ENCODE data around the gene KRTAP10-4.

DNA sequence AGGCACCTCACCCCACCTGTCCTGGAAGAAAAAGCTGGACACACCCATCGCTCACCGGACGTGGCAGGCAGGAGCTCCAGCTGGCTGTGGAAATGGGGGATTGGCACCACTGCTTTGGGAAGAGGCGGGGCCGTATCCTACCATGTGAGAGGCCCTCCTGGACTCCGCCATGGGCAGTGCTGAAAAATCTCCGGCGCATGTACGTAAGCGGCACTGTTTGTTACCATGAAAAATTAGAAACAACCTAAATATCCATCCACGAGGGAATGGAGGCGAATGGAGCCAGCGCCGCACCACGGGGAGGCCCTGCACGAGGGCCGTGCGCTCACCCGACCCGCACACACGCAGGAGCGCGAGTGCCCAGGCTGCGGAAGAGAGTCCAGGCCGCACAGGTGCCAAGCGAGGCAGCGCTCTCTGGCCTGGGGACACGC is 41.4 kb downstream of the KRTAP10-4 start:
- TF ChIP-seq POLR2A (IDR thresholded peaks at IDR 0.05) (no peak), POLR2AphosphoS5 (IDR thresholded peaks at IDR 0.05) (no peak)
- TF ChIP-seq, protein P1, sequence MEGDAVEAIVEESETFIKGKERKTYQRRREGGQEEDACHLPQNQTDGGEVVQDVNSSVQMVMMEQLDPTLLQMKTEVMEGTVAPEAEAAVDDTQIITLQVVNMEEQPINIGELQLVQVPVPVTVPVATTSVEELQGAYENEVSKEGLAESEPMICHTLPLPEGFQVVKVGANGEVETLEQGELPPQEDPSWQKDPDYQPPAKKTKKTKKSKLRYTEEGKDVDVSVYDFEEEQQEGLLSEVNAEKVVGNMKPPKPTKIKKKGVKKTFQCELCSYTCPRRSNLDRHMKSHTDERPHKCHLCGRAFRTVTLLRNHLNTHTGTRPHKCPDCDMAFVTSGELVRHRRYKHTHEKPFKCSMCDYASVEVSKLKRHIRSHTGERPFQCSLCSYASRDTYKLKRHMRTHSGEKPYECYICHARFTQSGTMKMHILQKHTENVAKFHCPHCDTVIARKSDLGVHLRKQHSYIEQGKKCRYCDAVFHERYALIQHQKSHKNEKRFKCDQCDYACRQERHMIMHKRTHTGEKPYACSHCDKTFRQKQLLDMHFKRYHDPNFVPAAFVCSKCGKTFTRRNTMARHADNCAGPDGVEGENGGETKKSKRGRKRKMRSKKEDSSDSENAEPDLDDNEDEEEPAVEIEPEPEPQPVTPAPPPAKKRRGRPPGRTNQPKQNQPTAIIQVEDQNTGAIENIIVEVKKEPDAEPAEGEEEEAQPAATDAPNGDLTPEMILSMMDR (IDR thresholded peaks at IDR 0.05), result no peak

Measured in prostate gland (tissue), 2 donors.